Epithelial cell of proximal tubule (primary cell): ENCODE results near the gene HNRNPK. TPM values are rescaled to one million over a fixed set of nuclear protein-coding genes. Genes with fewer than 3 reads are reported as not detected.

Source experiments
- DNase-seq: peaks from one replicate; pipeline ENCODE4 v3.0.0-alpha.2; 2011; ENCODE audit warnings: low read depth
- H3K4me3 ChIP-seq: 2 replicates; pipeline ENCODE4 v1.5.1; 2011; ENCODE audit warnings: low read depth, mild to moderate bottlenecking, low read length
- total RNA-seq: library from RNA; depleted of rRNA; stranded (reverse); fragments of >200 nt; gene quantifications from 2 replicates; pipeline ENCODE4 v1.2.3, GENCODE V29; 2015
- TF ChIP-seq, protein P1 (sequence below): conservative IDR thresholded peaks from 2 replicates; pipeline ENCODE4 v1.5.1; 2012; ENCODE audit warnings: low read depth, mild to moderate bottlenecking, low read length

Gene HNRNPK
- total RNA-seq, 1 donor from 2014 or later: 569 TPM

DNA sequence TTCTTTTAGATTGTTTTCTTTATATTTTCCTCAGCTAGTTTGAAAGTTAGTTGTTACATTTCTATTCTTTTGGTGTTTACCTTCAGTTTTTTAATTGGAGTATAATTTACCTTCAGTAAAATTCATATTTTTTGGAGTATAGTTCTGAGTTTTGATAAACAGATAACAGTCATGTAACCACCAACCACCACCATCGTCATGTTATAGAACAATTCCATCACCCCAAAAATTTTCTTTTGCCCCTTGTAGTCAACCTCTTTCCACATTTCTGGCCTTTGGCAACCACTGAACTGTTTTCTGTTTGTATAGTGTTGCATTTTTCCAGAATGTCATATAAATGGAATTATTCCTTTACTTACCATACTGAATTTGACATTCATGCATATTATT is 7.4 kb upstream of the HNRNPK start:
- DNase-seq: no peak
- TF ChIP-seq, protein P1, sequence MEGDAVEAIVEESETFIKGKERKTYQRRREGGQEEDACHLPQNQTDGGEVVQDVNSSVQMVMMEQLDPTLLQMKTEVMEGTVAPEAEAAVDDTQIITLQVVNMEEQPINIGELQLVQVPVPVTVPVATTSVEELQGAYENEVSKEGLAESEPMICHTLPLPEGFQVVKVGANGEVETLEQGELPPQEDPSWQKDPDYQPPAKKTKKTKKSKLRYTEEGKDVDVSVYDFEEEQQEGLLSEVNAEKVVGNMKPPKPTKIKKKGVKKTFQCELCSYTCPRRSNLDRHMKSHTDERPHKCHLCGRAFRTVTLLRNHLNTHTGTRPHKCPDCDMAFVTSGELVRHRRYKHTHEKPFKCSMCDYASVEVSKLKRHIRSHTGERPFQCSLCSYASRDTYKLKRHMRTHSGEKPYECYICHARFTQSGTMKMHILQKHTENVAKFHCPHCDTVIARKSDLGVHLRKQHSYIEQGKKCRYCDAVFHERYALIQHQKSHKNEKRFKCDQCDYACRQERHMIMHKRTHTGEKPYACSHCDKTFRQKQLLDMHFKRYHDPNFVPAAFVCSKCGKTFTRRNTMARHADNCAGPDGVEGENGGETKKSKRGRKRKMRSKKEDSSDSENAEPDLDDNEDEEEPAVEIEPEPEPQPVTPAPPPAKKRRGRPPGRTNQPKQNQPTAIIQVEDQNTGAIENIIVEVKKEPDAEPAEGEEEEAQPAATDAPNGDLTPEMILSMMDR: no peak

DNA sequence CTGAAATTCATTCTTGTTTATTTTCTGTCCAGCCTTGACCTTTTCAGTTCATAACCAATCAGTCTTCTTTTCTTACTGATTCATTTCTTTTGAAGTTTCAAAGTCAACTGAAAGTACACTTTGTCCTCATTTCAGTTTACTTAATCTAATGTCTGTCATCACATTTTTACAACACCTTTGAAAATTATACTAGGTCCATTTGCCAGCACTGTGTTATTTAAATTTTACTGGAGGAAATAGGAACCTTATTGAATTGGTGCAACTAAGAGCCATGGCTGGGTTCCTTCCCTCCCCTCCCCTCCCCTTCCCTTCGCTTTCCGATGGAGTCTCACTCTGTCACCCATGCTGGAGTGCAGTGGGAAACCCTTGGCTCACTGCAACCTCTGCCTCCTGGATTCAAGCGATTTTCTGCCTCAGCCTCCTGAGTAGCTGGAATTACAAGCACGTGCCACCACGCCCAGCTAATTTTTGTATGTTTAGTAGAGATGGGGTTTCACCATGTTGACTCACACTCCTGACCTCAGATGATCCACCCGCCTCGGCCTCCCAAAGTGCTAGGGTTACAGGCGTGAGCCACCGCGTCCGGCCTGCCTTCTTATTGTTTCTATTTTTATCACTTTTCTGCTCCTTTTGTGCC is 6.9 kb upstream of the HNRNPK start:
- H3K4me3 ChIP-seq: no peak overlapping the region
- TF ChIP-seq, protein P1: no peak
- peak; percentile 52 for DNase-seq

More for the DNA sequence above, 7.4 kb upstream of the HNRNPK start:
- H3K4me3 ChIP-seq: no peak overlapping the region

DNA sequence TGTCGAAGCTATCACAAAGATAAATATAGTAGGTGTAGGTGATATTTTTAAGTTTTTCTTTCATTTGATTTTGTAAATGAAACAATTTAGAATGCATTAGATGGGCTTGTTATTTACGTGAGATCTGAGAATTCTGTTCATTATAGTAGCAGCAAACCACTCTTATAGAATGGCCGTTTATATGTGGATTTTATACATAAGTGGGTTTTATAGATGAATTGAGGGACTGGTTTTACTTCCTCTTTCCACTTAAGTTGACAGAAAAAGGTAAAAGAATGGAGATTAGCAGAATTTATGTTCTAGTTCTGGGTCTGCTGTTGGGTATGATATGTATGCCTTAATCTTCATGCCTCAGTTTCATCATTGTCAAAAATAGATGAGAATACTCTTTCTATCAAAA is 6.2 kb upstream of the HNRNPK start:
- no peak overlapping the region for H3K4me3 ChIP-seq
- no peak for DNase-seq
- TF ChIP-seq, protein P1: no peak

DNA sequence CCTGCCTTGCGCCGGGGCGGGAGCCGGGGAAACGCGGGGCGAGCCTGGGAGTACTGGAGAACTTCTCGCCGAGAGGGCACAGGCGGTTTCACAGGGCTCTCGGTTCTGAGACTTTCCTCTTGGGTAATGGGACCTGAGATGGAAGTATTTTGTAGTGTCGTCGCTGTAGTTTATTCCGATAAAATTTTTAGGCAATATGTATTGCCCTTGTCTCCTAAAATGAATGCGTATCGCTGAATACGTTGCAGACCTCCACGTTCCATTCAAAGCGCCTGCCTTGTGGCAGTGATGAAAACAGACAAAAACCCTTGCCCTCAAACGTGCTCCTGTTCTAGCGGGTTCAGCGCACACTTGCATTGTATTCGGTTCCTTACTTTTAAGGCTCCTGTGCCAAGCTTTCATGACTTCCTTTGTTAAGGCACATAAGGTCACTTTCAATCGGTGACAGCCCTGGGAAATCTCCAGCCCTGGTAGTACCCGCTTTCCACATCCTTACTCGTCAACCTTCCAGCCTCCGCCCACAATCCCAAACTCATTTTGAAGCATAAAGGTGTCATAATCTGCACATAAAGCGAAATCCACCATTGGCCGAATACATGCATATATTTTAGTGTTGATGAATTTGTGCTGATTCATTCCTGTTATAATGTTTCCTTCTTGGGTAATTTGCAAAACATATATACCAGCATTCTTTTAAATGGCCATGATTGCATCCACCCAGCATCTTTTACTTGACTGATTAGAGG is 1.3 kb upstream of the HNRNPK start:
- TF ChIP-seq, protein P1: no peak
- H3K4me3 ChIP-seq: peak overlapping the region; percentile 99
- DNase-seq: no peak

DNA sequence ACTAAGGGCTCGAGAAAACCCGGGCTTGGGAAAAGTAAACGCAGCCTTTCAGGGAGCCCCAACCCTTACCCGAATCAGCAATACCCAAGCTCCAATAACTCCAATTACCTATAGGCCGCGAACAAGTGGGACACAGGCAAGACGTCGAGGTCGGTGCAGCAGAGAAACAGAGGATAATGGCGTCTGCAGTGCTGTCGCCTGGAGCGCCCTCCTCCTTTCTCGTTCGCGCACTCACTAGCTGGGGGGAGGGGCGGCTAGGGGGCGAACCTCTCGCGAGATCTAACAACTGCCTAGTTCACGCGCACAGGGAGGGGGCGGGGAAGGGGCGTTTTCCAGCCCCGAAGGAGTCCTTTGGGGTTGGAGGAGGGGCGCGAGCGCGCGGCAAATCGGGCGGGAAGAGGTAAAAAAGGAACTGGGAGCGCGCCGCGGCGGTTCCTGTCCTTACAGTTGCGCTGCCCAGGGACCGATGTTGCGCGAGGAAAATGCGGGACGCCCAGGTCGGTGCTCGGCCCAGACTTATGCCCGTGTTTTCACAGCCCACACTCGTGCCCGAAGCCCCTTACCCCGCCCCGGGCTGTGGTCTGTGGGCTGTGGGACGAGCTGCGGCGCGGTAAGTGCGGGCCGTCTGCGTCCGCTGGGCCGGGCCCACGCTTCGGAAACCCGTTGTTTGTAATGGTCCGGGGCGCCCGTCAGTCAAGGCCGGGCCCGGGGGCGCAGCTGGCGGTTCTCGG is 545 bp upstream of the HNRNPK start, which contains the start of gene RMI1:
Gene RMI1 (plus strand): TSS at position 411 of the 731 bp plus-strand sequence. CDS start 20,182 bp downstream, outside the sequence.
- H3K4me3 ChIP-seq: peak within 1 kb of the TSS; percentile 99
- TF ChIP-seq, protein P1: peak; percentile 21
- peak; percentile 75 for DNase-seq

DNA sequence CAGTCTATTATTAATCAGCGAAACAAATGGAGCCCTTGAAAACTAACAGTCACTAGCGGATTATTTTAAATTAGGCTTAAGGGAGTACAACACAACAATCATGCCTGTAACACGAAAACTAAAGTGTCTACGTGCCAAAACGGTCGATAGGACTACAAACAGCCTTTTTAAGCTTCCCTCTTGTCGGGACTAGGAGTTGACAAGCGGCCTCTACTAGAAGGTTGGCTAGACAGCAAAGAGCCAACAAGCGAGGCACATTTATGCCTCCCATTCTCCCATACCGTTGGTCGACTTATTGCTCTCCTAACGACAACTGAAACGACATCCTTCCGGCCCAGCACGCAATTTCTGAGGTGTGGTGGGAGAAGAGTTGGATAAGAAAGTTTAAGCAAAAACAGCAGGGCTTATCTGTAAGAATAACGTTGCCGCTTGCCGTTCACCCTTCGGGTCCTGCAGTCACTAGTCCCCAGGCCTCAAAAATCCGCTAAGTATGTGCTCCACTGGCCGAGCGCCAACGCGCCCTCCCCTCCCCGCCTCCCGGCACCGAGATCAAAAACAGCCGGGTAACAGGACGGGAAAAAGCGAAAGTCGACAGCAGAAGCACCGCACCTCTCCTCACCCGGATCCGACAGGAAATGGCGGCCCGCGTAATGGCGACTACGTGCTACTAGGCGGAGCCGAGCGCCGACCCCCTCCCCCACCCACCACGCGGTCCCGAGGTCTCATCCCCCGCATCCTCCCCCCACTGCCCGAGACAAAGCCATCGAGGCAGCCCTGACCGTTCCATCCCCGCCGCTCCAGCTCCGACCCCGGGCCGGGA is 813 bp downstream of the HNRNPK start:
- TF ChIP-seq, protein P1: no peak
- DNase-seq: no peak

More for the DNA sequence above, 813 bp downstream of the HNRNPK start:
- H3K4me3 ChIP-seq: peak overlapping the region; percentile 99
